ENCODE data around the gene EPHB3. TPM values are rescaled to one million over a fixed set of nuclear protein-coding genes. Genes with fewer than 3 reads are reported as not detected.
A peak's percentile ranks its signal among the peaks of the same experiment; 100 is the strongest.

Gene EPHB3
- polyA plus RNA-seq, 3 donors, result 0.71 to 1.2 (median 0.80) TPM

DNA sequence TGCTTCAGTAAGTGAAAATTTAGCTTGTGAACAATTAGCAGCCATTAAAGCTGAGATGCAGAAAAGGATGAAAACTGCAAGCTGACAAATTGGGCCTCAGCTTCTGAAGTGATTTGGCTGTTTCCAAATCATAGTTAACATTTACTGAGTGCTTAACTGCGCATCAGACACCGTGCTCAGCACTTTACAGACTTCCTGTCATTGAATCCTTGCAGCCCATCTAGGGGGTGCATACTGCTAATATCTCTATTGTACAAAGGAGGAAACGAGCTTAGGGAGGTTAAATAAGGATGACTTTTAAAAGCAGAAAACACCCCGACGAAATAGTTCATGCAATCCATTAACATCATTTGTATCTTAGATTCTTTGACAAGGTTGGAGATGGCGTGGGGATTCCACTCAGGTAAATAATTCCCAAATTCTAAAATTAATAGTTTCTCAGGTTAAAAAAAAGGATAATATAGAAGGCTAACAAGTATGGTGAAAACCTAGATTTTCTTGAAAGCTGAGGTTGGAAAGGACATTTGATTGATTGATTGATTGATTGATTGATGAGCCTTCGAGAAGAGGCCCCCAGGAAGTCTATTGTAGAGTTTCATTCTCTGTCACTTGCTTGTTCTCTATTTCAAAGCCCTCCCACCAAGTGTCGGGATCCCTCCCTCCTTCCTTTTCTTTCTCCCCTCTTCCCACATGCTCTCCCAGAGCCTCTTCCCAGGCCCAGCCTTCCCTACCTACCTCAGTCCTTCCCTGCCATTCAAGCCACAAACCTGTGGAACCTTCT lies 23.5 kb upstream of the EPHB3 start:
- H3K79me2 ChIP-seq (ENCODE audit: insufficient read depth, low read length), result no peaks in the 10 kb centered on the region
- intact Hi-C loops (cut with micrococcal nuclease), result no loop called here
- no peaks in the 10 kb centered on the region for H4K20me1 ChIP-seq (ENCODE audit: insufficient read depth, low read length)
- no peaks in the 10 kb centered on the region for H3K4me1 ChIP-seq (ENCODE audit: control insufficient read depth in 1 of 2, insufficient read depth in 2 of 2, low read length in 2 of 2)
- no peak overlapping the region for H3K4me2 ChIP-seq (replicated peaks; ENCODE audit: extremely low read depth, low read length, poor library complexity, severe bottlenecking)
- Mint-ChIP-seq H3K36me3 (no peaks in the 10 kb centered on the region), H3K4me3 (peak overlapping the region in 1 of 2 donors; percentile 17), H3K27ac (no peak overlapping the region), H3K27me3 (ENCODE audit: low read depth in 3 of 3) (peaks cover 14 to 38% (median 36%) of the 10 kb centered on the region in 3 donors), H3K4me1 (no peaks in the 10 kb centered on the region), H3K9me3 (no peaks in the 10 kb centered on the region)
- H3K4me3 ChIP-seq (replicated peaks in 1 of 3; ENCODE audit: low read depth in 2 of 3, low read length in 3 of 3), result no peak overlapping the region
- TF ChIP-seq, protein P1, sequence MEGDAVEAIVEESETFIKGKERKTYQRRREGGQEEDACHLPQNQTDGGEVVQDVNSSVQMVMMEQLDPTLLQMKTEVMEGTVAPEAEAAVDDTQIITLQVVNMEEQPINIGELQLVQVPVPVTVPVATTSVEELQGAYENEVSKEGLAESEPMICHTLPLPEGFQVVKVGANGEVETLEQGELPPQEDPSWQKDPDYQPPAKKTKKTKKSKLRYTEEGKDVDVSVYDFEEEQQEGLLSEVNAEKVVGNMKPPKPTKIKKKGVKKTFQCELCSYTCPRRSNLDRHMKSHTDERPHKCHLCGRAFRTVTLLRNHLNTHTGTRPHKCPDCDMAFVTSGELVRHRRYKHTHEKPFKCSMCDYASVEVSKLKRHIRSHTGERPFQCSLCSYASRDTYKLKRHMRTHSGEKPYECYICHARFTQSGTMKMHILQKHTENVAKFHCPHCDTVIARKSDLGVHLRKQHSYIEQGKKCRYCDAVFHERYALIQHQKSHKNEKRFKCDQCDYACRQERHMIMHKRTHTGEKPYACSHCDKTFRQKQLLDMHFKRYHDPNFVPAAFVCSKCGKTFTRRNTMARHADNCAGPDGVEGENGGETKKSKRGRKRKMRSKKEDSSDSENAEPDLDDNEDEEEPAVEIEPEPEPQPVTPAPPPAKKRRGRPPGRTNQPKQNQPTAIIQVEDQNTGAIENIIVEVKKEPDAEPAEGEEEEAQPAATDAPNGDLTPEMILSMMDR (IDR thresholded peaks at IDR 0.05), result no peak
- no peaks in the 10 kb centered on the region for H3K9me3 ChIP-seq (replicated peaks in 1 of 2; ENCODE audit: control insufficient read depth in 1 of 2, insufficient read depth in 1 of 2, low read length in 2 of 2)
- WGBS (ENCODE audit: insufficient coverage), result no CpG with 5 or more reads among the region's 8 CpGs
- H3K27ac ChIP-seq (ENCODE audit: low read depth in 1 of 2, low read length in 2 of 2), result no peak overlapping the region
- no peaks in the 10 kb centered on the region for H3K36me3 ChIP-seq (replicated peaks in 1 of 2; ENCODE audit: control insufficient read depth in 1 of 2, insufficient read depth in 2 of 2, low read length in 2 of 2)
- no peak overlapping the region for H2AFZ ChIP-seq (ENCODE audit: insufficient read depth, low read depth, low read length, poor library complexity, severe bottlenecking)
- no peak overlapping the region for H3K9ac ChIP-seq (ENCODE audit: insufficient read depth, low read length, poor library complexity, severe bottlenecking)
- peaks cover 0 to 3% of the 10 kb centered on the region in 2 donors for H3K27me3 ChIP-seq (ENCODE audit: control insufficient read depth in 2 of 2, insufficient read depth in 2 of 2, low read length in 2 of 2)
- DNase-seq, result no peak

DNA sequence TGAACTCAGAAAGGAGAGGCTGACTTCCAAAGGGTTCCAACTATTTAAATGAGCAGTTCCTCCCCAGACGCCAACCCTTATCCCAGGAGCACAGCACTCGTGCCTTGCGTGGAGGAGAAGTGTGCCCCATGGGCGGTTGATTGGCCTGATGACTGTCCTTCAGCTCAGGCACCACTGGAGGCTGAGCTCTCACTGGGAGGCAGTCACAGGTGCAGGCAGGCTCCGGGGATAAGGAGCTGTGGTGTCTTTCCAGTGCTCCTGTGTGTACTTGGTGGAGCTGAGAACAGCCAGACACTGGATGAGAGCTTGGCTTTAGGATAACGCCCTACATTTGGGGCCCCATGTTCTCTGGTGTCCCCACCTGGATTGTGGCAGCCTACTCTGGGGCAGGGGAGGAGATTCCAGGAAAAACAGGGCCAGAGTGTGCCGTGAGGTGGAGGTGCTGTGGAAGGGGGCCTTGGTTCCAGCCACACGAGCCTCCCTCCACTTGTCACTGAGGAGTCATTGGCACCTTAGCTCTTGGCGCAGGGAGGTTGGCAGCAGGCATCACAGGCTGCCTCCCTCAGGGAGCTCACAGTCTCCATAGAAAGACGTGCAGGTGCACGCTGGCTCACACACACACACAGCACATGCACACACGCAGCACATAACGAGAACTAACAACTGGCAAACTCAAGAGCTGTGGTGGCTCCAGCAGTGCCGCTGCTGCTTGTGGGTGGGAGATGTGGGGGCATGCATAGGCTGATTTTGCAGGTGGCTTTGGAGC lies 22.7 kb upstream of the EPHB3 start:
- Histone ChIP-seq H3K79me2 (ENCODE audit: insufficient read depth, low read length) (no peaks in the 10 kb centered on the region), H4K20me1 (ENCODE audit: insufficient read depth, low read length) (no peaks in the 10 kb centered on the region), H3K9me3 (replicated peaks in 1 of 2; ENCODE audit: control insufficient read depth in 1 of 2, insufficient read depth in 1 of 2, low read length in 2 of 2) (no peaks in the 10 kb centered on the region), H3K4me1 (ENCODE audit: control insufficient read depth in 1 of 2, insufficient read depth in 2 of 2, low read length in 2 of 2) (peaks cover under 1 to 3% of the 10 kb centered on the region in 2 donors), H2AFZ (ENCODE audit: insufficient read depth, low read depth, low read length, poor library complexity, severe bottlenecking) (no peak overlapping the region), H3K4me3 (replicated peaks in 1 of 3; ENCODE audit: low read depth in 2 of 3, low read length in 3 of 3) (no peak overlapping the region), H3K27ac (ENCODE audit: low read depth in 1 of 2, low read length in 2 of 2) (no peak overlapping the region), H3K9ac (ENCODE audit: insufficient read depth, low read length, poor library complexity, severe bottlenecking) (no peak overlapping the region), H3K36me3 (replicated peaks in 1 of 2; ENCODE audit: control insufficient read depth in 1 of 2, insufficient read depth in 2 of 2, low read length in 2 of 2) (no peaks in the 10 kb centered on the region), H3K27me3 (ENCODE audit: control insufficient read depth in 2 of 2, insufficient read depth in 2 of 2, low read length in 2 of 2) (peaks cover 0 to 7% of the 10 kb centered on the region in 2 donors), H3K4me2 (replicated peaks; ENCODE audit: extremely low read depth, low read length, poor library complexity, severe bottlenecking) (no peak overlapping the region)
- DNase-seq, result no peak
- H3K27ac Mint-ChIP-seq, result no peak overlapping the region
- WGBS (ENCODE audit: insufficient coverage), result 92% methylated on average over 11 of the region's 14 CpGs
- H3K9me3 Mint-ChIP-seq, result no peaks in the 10 kb centered on the region
- intact Hi-C loops (cut with micrococcal nuclease), result no loop called here
- H3K4me1 Mint-ChIP-seq, result peaks cover under 1% of the 10 kb centered on the region
- TF ChIP-seq, protein P1 (IDR thresholded peaks at IDR 0.05), result no peak
- peaks cover 14 to 44% (median 42%) of the 10 kb centered on the region in 3 donors for H3K27me3 Mint-ChIP-seq (ENCODE audit: low read depth in 3 of 3)
- peak overlapping the region in 1 of 2 donors; percentile 17 for H3K4me3 Mint-ChIP-seq
- H3K36me3 Mint-ChIP-seq, result no peaks in the 10 kb centered on the region
